Kidney capillary endothelial cell (primary cell): ENCODE results near the gene CALML4.

Experiments used
- DNase-seq: peaks from one replicate; pipeline ENCODE4 v3.0.0-alpha.2; 2018; ENCODE audit warnings: low spot score

Gene CALML4

GRCh38 chr15:68143785-68144184 is 61.3 kb downstream of the CALML4 start:
- no peak for DNase-seq

DNA sequence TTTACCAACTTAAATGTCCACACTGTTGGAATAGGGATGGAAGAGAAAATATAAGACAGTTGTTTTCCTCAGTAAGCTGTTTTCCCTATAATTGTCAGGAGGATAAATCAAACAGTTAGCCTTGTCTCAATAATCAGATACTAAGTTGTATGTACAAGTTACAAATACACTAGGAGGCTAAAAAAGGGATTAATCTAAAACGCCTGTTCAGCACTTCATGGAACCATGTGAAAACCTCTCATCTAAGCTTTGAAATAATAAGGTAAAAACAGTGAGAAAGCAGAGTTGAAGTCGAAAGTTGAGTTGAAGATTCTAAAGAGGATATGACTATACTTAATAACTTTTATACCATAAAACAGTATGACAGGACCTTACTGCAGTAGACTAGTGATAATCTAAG is 62.0 kb downstream of the CALML4 start:
- no peak for DNase-seq
